ENCODE measurements around the gene CLEC4G. TPM values are rescaled to one million over a fixed set of nuclear protein-coding genes. Genes with fewer than 3 reads are reported as not detected.

CLEC4G gene
- total RNA-seq, 6 experiments from 2014 or later: 25.7 to 59.0 (median 38.2) TPM

DNA sequence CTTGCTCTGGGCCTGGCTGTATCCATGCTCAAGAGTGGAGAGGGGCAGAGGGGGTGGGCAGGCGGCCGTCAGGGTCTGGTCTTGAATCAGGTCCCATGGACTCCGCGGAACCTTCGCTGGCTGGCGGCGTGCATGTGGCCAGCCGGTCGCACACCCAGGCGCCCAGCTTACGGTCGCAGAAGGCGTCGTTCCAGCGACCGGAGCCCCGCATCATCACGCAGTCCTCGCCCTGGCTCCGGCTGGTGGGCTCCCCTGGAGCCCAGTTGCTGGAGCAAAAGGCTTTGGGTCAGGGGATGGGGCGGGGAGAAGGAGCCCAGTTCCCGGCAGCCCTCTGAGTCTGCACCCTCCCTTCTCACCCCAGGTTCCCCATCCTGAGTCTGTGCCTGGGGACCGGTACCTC, 42.7 kb downstream of the CLEC4G start:
- Histone ChIP-seq H3K27me3 (no peaks in the 10 kb centered on the region), H3K36me3 (no peaks in the 10 kb centered on the region), H3K4me3 (no peak overlapping the region), H3K9me3 (no peaks in the 10 kb centered on the region), H3K4me1 (no peaks in the 10 kb centered on the region), H3K27ac (no peak overlapping the region)
- DNase-seq (no peak), ATAC-seq (peak in 1 of 4 donors; percentile 12)
- no peak for TF ChIP-seq POLR2A (IDR thresholded peaks at IDR 0.05)
- TF ChIP-seq, protein P1, sequence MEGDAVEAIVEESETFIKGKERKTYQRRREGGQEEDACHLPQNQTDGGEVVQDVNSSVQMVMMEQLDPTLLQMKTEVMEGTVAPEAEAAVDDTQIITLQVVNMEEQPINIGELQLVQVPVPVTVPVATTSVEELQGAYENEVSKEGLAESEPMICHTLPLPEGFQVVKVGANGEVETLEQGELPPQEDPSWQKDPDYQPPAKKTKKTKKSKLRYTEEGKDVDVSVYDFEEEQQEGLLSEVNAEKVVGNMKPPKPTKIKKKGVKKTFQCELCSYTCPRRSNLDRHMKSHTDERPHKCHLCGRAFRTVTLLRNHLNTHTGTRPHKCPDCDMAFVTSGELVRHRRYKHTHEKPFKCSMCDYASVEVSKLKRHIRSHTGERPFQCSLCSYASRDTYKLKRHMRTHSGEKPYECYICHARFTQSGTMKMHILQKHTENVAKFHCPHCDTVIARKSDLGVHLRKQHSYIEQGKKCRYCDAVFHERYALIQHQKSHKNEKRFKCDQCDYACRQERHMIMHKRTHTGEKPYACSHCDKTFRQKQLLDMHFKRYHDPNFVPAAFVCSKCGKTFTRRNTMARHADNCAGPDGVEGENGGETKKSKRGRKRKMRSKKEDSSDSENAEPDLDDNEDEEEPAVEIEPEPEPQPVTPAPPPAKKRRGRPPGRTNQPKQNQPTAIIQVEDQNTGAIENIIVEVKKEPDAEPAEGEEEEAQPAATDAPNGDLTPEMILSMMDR (IDR thresholded peaks at IDR 0.05): no peak
- WGBS (ENCODE audit: insufficient coverage, low coverage, low lambda C conversion rate, missing lambda C conversion rate): 42% methylated on average over 2 of the region's 23 CpGs
- intact Hi-C loops (cut with DNase I): loop anchor here (10.0 kb wide), 1 partner anchor 106 kb away; no protein-coding TSS in a partner anchor

DNA sequence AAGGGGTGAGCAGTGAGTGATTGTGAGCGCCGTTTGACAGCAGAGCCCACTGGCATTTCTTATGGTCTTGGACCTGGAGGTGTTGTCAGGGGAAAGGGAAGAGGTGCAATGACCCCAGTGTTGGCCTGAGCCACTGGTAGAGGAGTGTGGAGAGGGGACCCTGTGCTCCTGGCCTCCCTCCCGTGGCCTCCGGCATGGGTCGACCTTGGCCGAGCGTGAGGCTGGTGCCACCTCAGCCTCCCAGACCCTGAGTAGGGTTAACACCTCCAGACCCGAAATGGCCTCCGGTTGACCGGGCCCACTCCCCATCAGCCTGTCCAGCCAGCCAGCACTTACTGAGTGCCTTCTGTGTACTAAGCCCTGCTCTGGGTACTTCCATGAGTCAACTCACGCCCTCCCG, 44.7 kb downstream of the CLEC4G start:
- Histone ChIP-seq H3K4me3 (no peak overlapping the region), H3K9me3 (no peaks in the 10 kb centered on the region), H3K4me1 (no peaks in the 10 kb centered on the region), H3K36me3 (peaks cover 0 to 7% (median 0%) of the 10 kb centered on the region in 4 donors), H3K27ac (no peak overlapping the region), H3K27me3 (no peaks in the 10 kb centered on the region)
- intact Hi-C loops (cut with DNase I): loop anchor here (10.0 kb wide), 1 partner anchor 108 kb away; no protein-coding TSS in a partner anchor
- WGBS (ENCODE audit: insufficient coverage, low coverage, low lambda C conversion rate, missing lambda C conversion rate): no CpG with 5 or more reads among the region's 12 CpGs
- no peak for DNase-seq
- ATAC-seq: no peak
- TF ChIP-seq POLR2A (IDR thresholded peaks at IDR 0.05): no peak
- TF ChIP-seq, protein P1 (IDR thresholded peaks at IDR 0.05): no peak

- no peaks in the 10 kb centered on the region for H3K9me3 ChIP-seq
- no peaks in the 10 kb centered on the region for H3K27me3 ChIP-seq
- 47% methylated on average over 13 of the region's 19 CpGs for WGBS (ENCODE audit: insufficient coverage, low coverage, low lambda C conversion rate, missing lambda C conversion rate)
- peaks cover 0 to 3% (median 0%) of the 10 kb centered on the region in 4 donors for H3K4me1 ChIP-seq
- no peak overlapping the region for H3K4me3 ChIP-seq
- H3K36me3 ChIP-seq: peaks cover 0 to 7% (median 0%) of the 10 kb centered on the region in 4 donors
- H3K27ac ChIP-seq: no peak overlapping the region
- no peak for DNase-seq
- no peak for TF ChIP-seq POLR2A (IDR thresholded peaks at IDR 0.05)
- TF ChIP-seq, protein P1 (IDR thresholded peaks at IDR 0.05): no peak
- intact Hi-C loops (cut with DNase I): loop anchor here (10.0 kb wide), 1 partner anchor 109 kb away; no protein-coding TSS in a partner anchor
- ATAC-seq: no peak
These were observed 46.1 kb downstream of the CLEC4G start for GRCh38 chr19:7685546-7686445.

DNA sequence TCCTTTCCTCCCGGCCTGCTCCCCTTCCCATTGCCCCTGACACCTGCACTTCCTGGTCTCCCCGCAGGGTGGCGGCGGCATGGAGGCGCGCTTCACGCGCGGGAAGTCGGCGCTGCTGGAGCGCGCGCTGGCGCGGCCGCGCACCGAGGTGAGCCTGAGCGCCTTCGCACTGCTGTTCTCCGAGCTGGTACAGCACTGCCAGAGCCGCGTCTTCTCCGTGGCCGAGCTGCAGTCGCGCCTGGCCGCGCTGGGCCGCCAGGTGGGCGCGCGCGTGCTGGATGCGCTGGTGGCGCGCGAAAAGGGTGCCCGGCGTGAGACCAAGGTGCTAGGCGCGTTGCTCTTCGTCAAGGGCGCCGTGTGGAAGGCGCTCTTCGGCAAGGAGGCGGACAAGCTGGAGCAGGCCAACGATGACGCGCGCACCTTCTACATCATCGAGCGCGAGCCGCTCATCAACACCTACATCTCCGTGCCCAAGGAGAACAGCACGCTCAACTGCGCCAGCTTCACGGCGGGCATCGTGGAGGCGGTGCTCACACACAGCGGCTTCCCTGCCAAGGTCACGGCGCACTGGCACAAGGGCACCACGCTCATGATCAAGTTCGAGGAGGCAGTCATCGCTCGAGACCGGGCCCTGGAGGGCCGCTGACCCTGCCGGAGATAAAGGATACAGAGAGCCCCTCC, 49.6 kb downstream of the CLEC4G start:
- H3K4me3 ChIP-seq: peak overlapping the region in 2 of 3 donors; percentile 72 to 89
- H3K27me3 ChIP-seq: no peaks in the 10 kb centered on the region
- no peak overlapping the region for H3K27ac ChIP-seq
- DNase-seq (no peak), ATAC-seq (no peak)
- no peaks in the 10 kb centered on the region for H3K9me3 ChIP-seq
- intact Hi-C loops (cut with DNase I): loop anchor here (10.0 kb wide), 1 partner anchor 112 kb away; no protein-coding TSS in a partner anchor
- peaks cover 0 to 7% (median 0%) of the 10 kb centered on the region in 4 donors for H3K36me3 ChIP-seq
- H3K4me1 ChIP-seq: peaks cover 0 to 10% (median 4%) of the 10 kb centered on the region in 4 donors
- TF ChIP-seq, protein P1 (IDR thresholded peaks at IDR 0.05): no peak
- no peak for TF ChIP-seq POLR2A (IDR thresholded peaks at IDR 0.05)
- 91% methylated on average over 29 of the region's 74 CpGs for WGBS (ENCODE audit: insufficient coverage, low coverage, low lambda C conversion rate, missing lambda C conversion rate)
